GM04504 (cell line): ENCODE data around the gene ADAM8.

Experiments used
- DNase-seq: peaks from one replicate; pipeline ENCODE4 v3.0.0-alpha.2; 2012; ENCODE audit warnings: low read depth

ADAM8 gene

DNA sequence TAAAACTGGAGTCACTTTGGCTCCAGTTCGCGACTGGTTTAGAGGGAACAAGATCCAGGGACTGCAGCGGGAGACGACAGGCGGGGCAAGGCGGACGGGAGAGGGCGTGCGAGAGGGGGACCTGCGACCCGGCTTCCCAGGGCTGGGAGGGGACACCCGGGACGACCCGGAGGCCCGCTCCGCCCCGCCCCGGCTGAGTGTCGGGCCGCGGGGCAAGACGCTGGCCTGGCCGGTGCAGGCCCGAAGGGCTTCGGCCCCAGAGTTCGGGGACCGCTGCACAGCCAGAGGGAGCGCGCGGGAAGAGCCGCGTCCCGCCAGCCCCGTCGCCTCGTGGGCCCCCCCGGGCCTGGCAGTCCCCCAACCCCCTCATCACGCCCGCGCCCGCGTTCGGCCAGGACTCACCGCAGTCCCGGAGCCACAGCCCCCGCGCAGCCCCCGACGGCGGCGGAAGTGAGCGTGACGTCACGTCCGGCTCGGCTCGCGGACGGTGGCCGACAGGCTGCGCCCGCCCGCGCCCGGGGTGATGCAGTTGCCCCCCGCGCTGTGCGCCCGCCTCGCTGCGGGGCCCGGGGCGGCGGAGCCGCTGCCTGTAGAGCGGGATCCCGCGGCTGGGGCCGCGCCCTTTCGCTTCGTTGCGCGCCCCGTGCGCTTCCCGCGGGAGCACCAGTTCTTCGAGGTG lies 31.9 kb upstream of the ADAM8 start, which contains the start of the genes TUBGCP2 and ZNF511:
Gene TUBGCP2 (minus strand): TSS at position 452 of the 679 bp plus-strand sequence. CDS start 5,931 bp downstream, outside the sequence.
Gene ZNF511 (plus strand): TSS at position 494 of the 679 bp plus-strand sequence. CDS start 30 bp downstream, at position 524.
- DNase-seq, result peak; percentile 69

DNA sequence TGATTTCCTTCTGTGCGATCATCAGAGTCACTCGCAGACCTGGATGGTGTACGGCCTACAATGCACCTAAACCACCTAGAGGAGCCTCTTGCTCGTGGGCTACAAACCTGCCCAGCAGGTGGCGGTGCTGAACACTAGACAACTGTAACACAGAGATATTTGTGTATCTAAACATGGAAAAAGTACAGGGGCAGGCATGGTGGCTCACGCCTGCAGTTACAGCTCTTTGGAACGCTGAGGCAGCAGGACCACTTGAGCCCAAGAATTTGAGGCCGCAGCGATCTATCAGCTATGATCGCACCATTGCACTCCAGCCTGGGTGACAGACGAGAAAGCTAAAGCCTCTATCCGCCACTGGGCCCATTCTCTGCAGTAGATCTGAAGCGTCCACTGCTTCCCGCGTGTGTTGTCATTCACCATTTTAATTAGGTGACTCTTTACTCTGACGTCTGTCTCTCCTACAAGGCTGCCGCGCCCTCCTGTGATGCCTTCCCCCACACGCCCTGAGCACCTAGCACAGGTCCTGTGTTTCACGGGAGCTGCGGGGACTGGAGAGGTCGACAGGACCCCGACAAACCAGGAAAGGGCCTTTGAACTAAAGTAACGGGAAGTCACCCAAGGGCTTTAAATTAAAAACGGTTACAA lies 31.2 kb upstream of the ADAM8 start:
- DNase-seq, result no peak

DNA sequence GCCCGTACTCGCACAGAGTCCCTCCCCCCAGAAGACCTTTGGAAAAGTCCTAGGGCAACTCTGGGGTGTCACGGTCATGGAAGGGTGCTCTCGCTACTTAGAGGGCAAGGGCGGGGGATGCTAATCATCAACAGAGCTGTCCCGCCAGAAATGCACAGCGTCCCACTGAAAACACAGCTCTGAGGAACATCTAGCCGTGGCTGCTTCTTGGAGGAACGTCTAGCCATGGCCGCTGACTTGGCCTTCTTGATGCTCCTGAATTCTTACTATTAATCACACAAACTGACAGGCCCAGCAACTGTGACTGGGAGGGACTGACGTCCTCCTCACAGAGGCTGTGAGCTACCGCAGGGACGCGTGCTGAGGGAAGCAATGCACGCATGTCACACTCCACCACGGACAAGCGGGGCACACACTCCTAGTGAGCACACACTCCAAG lies 30.3 kb upstream of the ADAM8 start:
- DNase-seq, result no peak

DNA sequence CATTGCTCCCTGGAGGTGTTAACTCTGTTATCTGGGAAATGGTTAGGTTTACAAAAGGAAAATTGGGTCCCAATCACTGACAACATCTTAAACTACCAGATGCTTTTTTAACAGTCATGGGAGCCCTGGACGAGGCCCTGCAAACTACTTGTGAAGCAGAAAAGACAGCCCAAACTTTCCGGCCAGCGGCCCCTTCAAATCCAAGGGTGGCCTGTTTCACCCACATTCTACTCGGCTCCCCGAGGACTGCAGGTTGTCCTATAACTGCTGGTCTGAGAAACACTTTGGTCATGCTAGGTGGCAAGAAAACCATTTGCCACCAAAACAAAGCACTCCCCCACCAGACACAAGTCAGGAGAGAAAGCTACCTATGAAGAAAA lies 29.4 kb upstream of the ADAM8 start:
- no peak for DNase-seq

DNA sequence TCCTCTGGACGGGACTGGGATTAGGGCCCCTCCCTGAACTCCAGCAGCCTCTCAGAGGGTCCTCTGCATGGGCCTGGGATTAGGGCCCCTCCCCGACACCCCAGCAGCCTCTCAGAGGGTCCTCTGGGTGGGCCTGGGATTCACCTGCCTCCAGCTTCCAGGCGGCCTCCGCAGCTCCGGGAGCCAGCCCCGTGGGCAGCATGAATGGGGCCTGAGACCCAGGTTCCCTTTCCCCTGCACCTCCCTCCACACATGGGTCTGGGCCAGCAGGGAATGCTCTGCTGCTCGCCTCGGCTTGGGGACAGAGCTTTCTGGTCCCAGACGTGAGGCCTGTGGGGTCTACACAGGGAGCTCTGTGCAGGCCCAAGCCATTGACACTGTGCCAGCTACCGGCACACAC lies 26.5 kb upstream of the ADAM8 start:
- DNase-seq, result no peak

DNA sequence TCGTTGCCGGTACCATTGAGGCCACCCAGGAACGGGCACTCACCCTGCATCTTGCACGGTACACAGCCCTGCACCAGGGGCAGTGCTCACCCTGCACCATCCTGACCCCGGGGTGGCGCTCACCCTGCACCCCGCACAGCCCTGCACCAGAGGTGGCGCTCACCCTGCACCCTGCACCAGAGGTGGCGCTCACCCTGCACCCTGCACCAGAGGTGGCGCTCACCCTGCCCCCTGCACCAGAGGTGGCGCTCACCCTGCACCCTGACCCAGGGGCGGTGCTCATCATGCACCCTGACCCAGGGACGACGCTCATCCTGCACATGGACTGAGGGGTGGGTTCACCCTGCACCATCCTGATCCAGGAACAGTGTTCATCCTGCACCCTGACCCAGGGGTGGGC lies 25.6 kb upstream of the ADAM8 start:
- no peak for DNase-seq

DNA sequence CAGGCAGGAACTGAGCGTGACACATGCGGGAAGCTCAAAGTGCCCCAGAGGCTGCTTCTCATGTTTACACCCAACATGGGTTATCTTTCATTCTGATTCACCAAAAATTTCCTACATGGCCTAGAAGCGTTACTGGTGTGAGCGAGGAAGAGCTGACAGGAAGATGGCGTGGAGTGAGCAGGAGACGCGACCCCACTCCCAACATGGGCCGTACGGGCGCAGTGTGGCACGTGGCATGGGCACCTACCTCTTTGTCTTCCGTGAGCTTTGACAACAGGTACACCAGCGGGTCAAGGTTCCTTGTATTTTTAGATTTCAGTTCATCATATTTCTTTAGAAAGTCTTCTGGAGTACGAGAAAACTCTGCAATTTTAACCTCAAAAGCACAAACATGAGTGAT lies 23.1 kb upstream of the ADAM8 start:
- no peak for DNase-seq

DNA sequence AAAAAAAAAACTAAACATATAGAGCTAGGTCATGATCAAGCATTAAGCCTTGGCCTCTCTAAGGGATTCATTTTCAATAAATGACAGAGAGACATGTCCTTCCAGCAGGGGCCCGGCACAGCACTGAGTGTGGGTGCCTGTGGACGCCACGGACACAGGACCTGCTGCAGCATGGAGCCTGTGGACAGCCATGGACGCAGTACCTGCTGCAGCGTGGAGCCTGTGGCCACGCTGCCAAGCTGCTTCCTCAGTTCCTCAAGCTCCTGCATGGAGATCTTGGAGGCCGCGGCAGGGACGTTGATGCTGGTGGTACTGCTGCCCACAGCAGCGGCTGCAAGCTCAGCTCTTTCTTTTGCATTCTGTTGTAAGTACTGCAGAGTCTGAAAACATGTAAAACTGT lies 22.6 kb upstream of the ADAM8 start:
- no peak for DNase-seq

DNA sequence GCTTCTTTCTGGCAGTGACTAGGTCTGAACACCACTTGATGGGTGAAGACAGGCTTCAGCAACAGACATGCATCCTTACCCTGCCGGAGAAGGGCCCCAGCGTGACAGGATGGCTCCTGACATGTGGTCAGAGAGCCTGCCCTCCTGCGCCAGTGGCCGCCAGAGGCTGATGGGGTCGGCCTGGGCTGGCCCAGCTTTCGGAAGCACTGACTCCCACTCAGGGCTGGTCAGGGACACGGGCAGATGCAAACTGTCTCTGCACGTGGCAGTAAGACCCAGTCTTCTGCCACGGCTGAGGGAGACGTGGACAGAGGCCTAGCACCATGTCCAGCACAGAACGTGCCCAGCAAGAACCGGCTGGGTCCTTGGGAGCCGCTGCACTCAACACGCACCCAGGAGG lies 21.8 kb upstream of the ADAM8 start:
- no peak for DNase-seq

DNA sequence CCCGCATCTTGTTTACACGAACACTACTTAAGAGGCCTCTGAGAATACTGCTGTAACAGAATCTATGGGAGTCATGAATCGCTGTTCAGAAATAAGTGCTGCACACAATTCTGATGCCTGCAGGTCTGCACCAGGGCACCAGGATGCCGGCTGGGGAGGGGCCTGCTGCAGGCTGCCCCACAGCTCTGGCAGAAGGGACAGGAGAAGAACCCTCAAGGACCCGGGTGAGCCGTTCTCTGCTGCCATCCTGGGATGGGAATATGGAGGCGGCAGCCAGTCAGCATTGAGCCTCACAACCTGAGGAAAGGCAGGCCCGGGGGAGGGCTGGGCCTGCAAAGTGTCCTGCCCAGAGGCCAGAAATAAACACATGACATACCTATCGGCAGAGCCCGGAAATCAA lies 20.8 kb upstream of the ADAM8 start:
- DNase-seq, result no peak

DNA sequence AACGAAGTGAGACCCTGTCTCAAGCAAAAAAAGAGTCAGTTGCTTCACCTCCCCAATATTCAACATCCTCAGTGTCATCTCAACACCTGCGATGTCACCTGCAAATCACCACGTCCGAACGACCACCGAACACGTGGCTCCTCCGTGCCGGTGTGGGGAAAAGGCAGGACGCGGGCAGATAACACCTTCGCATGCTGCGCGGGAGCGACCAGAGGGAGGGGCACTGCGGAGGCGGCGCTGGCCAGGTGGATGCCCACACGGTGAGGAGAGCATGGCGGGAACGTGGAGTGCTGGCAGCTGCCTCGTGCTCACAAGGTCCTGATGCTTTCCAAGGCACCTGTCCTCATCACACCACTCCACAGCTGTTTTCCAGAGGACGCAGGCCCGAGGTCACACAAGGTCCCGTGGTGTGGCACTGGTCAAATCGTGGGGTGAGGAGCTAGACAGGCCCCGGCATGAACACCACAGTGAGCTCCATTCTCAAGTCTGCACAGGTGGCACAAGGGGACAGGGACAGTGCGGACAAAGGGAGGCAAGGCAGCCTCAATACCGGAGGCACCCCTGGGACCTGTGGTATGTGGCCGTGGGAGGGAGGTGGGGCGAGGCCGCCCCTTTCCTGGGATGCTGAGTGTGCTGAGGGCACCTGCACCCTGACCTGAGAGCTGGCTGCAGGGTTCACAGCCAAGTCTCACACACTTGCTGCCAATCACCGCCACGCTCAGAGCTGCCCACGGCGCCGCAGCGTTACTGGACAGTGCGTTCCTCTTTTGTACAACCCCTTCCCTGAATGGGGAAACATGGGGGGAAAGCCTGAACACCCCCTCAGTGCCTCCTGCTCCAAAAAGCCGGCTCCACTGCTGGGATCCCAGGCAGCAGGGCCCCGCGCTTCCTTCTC lies 19.0 kb upstream of the ADAM8 start:
- DNase-seq, result no peak

DNA sequence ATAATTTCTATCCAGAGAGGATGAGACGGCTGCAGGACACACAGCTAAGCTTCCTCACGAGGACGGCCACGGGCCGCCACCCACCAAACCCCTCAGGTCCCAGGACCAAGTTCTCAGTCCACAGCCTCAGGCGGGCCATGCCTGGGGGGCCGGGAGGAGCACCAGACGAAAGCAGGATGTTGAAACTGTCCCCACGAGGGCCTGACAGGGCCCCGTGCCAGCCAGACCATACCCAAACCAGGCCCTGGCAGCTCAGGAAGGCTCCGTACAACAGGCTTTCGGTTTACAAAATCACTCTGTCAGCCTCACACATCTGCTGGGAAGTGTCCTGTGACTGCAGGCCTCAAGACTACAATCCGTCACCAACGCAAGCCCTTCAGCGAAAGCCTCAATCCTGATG lies 17.5 kb upstream of the ADAM8 start:
- no peak for DNase-seq

DNA sequence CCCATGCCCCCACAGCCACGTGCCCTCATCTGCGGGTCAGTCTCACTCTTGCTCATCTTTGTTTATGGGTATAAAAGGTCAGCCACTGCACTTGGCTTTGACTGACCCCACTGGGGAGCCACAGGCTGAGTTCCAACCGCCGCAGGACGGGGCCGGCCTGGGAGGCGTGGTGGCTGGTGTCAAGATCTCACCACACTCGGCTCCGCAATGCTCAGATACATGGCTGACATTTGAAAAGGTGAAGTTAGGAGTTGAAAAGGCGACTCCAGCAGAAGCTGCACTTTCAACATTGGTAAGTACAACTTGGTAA lies 17.1 kb upstream of the ADAM8 start:
- DNase-seq, result no peak

DNA sequence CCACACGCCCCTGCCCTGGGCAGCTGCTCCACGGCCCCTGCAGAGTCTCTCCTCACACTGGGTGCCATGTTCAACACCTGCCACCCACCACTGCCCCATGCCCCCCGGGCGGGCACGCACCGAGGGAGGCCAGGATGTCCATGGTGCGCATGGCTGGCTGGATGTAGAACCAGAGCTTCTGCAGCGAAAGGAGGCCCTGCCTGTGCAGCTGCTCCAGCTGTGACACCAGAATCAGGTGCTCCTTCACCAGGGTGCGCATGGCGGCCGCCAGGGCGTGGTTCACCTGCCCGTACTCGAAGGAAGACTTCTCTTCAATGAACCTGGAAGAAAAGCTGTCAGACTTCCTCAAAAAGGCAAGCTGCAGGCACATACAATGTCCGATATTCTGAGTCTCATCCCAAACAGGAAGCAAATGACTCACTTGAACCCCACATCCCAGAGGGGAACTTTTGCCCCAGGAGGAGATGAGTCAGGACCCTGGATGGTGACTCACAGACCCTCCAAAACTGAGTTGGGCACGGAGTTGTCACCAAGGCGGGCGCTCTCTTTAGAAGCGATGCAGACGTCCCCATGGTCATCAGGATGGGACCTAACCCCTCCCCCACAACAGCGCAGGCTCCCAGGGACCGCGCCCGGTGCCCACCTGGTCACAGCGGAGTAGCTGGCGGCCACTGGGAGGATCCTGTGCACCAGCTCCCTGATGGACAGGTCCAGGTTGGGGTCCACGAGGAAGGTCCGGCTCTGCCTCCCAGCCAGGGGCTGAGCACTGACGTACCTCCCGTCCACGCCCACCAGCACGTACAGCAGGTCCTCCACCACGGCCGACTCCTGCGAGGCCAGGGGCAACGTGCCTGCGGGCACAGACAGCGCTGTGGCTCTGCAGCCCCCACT lies 16.5 kb upstream of the ADAM8 start:
- DNase-seq, result peak; percentile 47

DNA sequence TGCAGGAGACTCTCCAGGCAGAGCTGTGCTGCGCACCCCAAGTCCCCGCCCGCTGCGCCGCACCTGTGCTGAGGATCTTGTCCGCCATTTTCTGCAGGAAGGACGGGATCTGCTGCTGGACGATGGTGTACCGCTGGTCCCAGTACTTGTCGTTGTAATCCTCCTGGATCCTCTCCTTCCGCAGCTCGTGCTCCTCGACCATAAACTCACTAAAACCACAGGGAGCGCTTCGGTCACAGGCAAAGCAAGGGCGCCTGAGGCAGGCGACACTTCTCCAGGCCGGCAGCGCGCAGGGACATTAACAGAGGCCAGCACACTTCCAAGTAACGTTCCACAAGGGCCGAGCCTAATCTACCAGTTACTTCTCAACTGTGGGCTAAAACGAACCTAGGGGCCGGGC lies 13.1 kb upstream of the ADAM8 start:
- no peak for DNase-seq

DNA sequence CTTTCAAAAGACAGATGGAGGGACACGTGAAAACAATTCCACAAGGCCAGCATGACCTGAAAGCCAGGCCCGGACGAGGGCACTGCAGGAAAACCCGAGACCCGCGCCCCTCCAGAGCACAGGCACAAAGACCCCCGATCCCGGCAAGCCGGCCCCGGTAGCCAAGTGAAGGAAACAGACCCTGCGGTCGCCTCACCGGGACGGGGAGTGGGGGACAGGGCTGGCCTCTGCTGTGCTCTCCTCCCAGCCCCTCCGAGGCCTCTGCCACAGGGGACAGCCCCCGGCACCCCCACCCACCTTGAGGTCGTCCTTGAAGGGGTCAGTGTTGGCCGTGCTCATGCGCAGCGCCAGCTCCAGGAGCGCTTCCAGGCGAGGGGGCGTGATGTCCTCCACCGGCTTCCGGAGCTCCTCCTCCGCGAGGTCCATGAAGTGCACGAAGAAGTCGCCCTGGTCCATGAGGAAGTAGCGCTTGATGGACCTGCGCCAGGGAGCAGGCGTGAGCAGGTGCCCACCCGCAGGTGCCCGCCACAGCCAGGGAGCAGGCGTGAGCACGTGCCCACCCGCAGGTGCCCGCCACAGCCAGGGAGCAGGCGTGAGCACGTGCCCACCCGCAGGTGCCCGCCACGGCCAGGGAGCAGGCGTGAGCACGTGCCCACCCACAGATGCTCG lies 11.3 kb upstream of the ADAM8 start:
- DNase-seq, result no peak

DNA sequence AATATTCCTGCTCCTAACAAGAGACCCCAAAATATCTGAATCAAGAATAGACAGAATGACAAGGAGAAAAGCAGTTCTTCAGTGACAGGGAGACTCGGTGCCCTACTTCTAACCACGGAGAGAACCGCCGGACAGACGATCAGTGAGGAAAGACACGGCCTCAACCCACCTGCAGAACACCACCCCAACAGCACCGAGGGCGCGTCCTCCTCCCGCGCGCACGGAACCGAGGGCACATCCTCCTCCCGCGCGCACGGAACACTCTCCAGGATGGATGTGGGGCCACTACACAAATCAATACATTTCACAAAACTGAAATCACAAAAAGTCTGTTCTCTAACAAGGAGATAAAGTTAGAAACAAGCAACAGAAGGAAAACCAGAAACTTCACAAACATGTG lies 9.7 kb upstream of the ADAM8 start:
- DNase-seq, result no peak

DNA sequence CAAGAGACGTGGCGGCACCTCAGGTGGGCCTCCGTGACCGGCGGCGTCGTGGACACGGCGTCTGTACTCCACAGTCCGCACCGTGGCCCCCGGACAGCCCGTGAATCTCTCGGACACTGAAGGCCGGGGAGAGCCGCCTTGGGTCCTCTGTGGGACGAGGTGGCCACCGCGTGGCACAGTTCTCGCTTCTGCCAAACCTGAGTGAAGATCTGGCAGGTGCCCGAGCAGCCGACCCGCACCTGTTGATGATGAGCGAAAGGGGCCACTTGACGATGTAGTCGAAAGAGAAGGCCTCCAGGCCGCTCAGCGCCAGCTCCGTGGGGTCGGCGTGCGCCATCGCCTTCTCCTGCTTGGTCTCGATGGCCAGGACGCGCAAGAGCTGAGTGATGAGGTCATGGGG lies 8.5 kb upstream of the ADAM8 start:
- DNase-seq, result no peak

DNA sequence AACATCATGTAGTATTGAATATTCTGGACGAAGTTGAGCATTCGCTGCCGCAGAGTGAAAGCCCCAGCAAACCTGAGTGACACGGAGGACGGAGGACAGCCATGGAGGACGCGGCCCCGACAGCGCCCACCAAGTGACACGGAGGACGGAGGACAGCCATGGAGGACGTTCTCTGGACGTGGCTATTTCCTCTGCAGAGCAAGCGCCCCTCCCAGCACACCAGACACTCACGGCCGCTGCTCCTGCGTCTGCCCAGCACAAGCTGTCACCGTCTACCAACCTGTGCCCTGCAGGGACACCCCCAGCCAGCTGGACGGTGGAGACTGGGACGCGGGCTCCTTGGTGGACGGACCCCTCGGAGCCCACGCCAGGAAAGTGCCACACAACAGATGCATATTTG lies 7.3 kb upstream of the ADAM8 start:
- DNase-seq, result no peak

DNA sequence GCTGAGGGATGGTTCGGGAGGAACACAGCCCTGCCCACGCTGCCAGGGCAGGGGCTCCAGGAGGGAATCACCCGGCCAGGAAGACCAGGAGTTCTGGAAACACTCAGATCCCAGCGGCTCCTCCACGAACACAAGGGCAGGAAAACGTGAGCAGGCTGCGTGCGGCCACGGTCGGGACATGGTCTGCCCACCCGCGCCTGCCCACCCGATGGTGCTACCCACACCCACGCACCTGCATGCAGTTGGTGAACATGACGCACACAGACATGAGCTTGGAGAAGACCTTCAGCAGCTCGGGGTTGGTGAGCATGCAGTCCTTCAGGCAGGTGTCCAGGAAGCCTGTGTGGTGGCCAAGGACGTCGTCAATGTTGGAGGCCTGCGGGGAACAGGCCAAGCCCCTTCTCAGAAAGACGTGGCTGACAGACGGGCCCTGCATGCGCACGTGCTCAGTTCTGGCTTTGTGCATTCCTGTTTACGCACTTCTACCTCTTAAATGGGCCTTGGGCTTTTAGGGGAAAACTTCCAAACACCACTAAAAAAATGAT lies 6.2 kb upstream of the ADAM8 start:
- DNase-seq, result no peak
